Endothelial cell of umbilical vein (primary cell): ENCODE measurements around the gene SLC6A19. TPM values are rescaled to one million over a fixed set of nuclear protein-coding genes. Genes with fewer than 3 reads are reported as not detected.

Source experiments
- BruUV-seq: library from RNA; stranded (reverse); fragments of 400-500 nt; replicated peaks from 2 replicates; lab custom pipeline; 2021; lab: Mats Ljungman, UMichigan
- CTCF ChIA-PET: fragments of 300-600, 350-600 bp; sonication (Branson Sonifier 250); formaldehyde crosslinking; loops from one replicate; lab custom pipeline; 2021; ENCODE audit warnings: antibody characterized with exemption, inconsistent platforms; lab: Charles Lee
- POLR2A ChIA-PET: fragments of 300-600, 350-600 bp; sonication (Branson Sonifier 250); formaldehyde crosslinking; loops from one replicate; lab custom pipeline; 2021; ENCODE audit warnings: antibody characterized with exemption, inconsistent platforms; lab: Charles Lee
- DNase-seq: peaks from one replicate; pipeline ENCODE4 v3.0.0-alpha.2; 2011; ENCODE audit warnings: low read depth, low spot score
- FAIRE-seq: peaks from 2 replicates; lab custom pipeline; 2011; peaks lifted over from hg19 to GRCh38; lab: Jason Lieb, UNC
- H2AFZ ChIP-seq: 2 replicates; pipeline ENCODE4 v1.6.0; 2012; ENCODE audit warnings: low read depth, low read length, control low read depth, inconsistent platforms
- H3K27ac ChIP-seq: 2 replicates; pipeline ENCODE4 v1.5.1; 2011; ENCODE audit warnings: low read depth, mild to moderate bottlenecking, control low read depth, low read length, moderate library complexity; ENCODE audit not compliant: insufficient read depth
- H3K27me3 ChIP-seq, 2 experiments: 2 replicates each; pipeline versions ENCODE4 v1.6.0 to v1.6.1; 2011; ENCODE audit warnings: low read length in 2 of 2, mixed read lengths in 1 of 2; ENCODE audit not compliant: control insufficient read depth in 2 of 2, insufficient read depth in 2 of 2
- H3K36me3 ChIP-seq, 2 experiments: 2 replicates in 1 of 2; 3 replicates in 1 of 2; pipeline ENCODE4 v1.5.1; 2011; ENCODE audit warnings: low read length in 2 of 2, mild to moderate bottlenecking in 1 of 2, moderate library complexity in 1 of 2; ENCODE audit not compliant: control insufficient read depth in 2 of 2, insufficient read depth in 2 of 2; ENCODE audit errors: extremely low read depth in 1 of 2
- H3K4me1 ChIP-seq: 3 replicates; pipeline ENCODE4 v1.5.1; 2011; ENCODE audit warnings: mild to moderate bottlenecking, low read length; ENCODE audit not compliant: control insufficient read depth, insufficient read depth; ENCODE audit errors: extremely low read depth
- H3K4me2 ChIP-seq: 2 replicates; pipeline ENCODE4 v1.6.1; 2011; ENCODE audit warnings: low read length, control low read depth, mixed read lengths; ENCODE audit not compliant: insufficient read depth
- H3K4me3 ChIP-seq, 3 experiments: fragments of 200-600 bp in 1 of 3; sonication (generic), shearing (Covaris generic) in 1 of 3; replicated peaks in 1 of 3; 2 replicates each; pipeline ENCODE4 v1.5.1; 2011 to 2016; ENCODE audit warnings: control low read depth in 3 of 3, low read length in 3 of 3, mild to moderate bottlenecking in 2 of 3, inconsistent platforms in 1 of 3, low read depth in 1 of 3, moderate library complexity in 1 of 3; ENCODE audit not compliant: insufficient read depth in 1 of 3
- H3K79me2 ChIP-seq: 2 replicates; pipeline ENCODE4 v1.6.0; 2012; ENCODE audit warnings: low read length, inconsistent platforms; ENCODE audit not compliant: control insufficient read depth, insufficient read depth
- H3K9ac ChIP-seq: replicated peaks from 2 replicates; pipeline ENCODE3; 2011; ENCODE audit warnings: low read length, control low read depth; ENCODE audit not compliant: insufficient read depth; ENCODE audit errors: extremely low read depth
- H3K9me1 ChIP-seq: replicated peaks from 3 replicates; pipeline ENCODE4 v1.6.0; 2011; ENCODE audit warnings: mild to moderate bottlenecking, low read length; ENCODE audit not compliant: control insufficient read depth, insufficient read depth; ENCODE audit errors: extremely low read depth
- H3K9me3 ChIP-seq: replicated peaks from 2 replicates; pipeline ENCODE4 v1.5.1; 2012; ENCODE audit warnings: low read length, inconsistent platforms; ENCODE audit not compliant: control insufficient read depth, insufficient read depth
- H4K20me1 ChIP-seq: replicated peaks from 2 replicates; pipeline ENCODE3; 2011; ENCODE audit warnings: mild to moderate bottlenecking, low read length; ENCODE audit not compliant: control insufficient read depth, insufficient read depth; ENCODE audit errors: extremely low read depth
- CTCF ChIP-seq, 2 donors: IDR thresholded peaks; 1 replicate in 1 of 2; 2 replicates in 1 of 2; pipeline ENCODE4 v1.5.1; 2011; ENCODE audit warnings: low read length in 2 of 2, mild to moderate bottlenecking in 2 of 2, moderate library complexity in 2 of 2, control low read depth in 1 of 2, inconsistent platforms in 1 of 2, low read depth in 1 of 2; ENCODE audit not compliant: insufficient read depth in 1 of 2; ENCODE audit errors: extremely low read depth in 1 of 2
- EZH2 ChIP-seq: IDR thresholded peaks from 2 replicates; pipeline ENCODE4 v1.6.1; 2012; ENCODE audit warnings: borderline replicate concordance, low read depth, mild to moderate bottlenecking, moderate library complexity, low read length, inconsistent platforms; ENCODE audit not compliant: severe bottlenecking
- FOS ChIP-seq: IDR thresholded peaks from 2 replicates; pipeline ENCODE4 v1.6.1; 2011; ENCODE audit warnings: mild to moderate bottlenecking, low read length, moderate library complexity, borderline replicate concordance; ENCODE audit not compliant: insufficient read depth
- GATA2 ChIP-seq: IDR thresholded peaks from 2 replicates; pipeline ENCODE4 v1.7.0; 2011; ENCODE audit warnings: low read depth, mild to moderate bottlenecking, moderate library complexity, mixed read lengths, low read length; ENCODE audit not compliant: insufficient read length, insufficient read depth
- JUN ChIP-seq: IDR thresholded peaks from 2 replicates; pipeline ENCODE4 v1.6.1; 2011; ENCODE audit warnings: borderline replicate concordance, low read depth; ENCODE audit not compliant: insufficient read length, insufficient read depth
- MAX ChIP-seq: IDR thresholded peaks from 2 replicates; pipeline ENCODE4 v1.6.1; 2011; ENCODE audit not compliant: insufficient read depth, insufficient read length
- MYC ChIP-seq: IDR thresholded peaks from one replicate; pipeline ENCODE4 v1.6.1; 2011; ENCODE audit warnings: mild to moderate bottlenecking, low read depth, low read length
- POLR2A ChIP-seq: IDR thresholded peaks from 2 replicates; pipeline ENCODE4 v1.6.1; 2012; ENCODE audit warnings: low read depth, mild to moderate bottlenecking, control low read depth, low read length
- POLR2AphosphoS5 ChIP-seq: IDR thresholded peaks from 2 replicates; pipeline ENCODE4 v1.6.1; 2012; ENCODE audit warnings: low read depth, mild to moderate bottlenecking, control low read depth, low read length, moderate library complexity; ENCODE audit not compliant: insufficient read depth
- dilution Hi-C: fragments of 300-500 bp; cut with MboI; formaldehyde crosslinking; loops from one replicate; pipeline ENCODE4 v1.15.0; 2019; ENCODE audit warnings: low sequenced_read_pairs; ENCODE audit not compliant: extremely low pct_ligation_motif_present
- intact Hi-C: fragments of 100-400 bp; cut with micrococcal nuclease; formaldehyde crosslinking; loops from one replicate; pipeline ENCODE4 v1.10.0; 2022
- polyA plus RNA-seq, 4 experiments: library from polyadenylated mRNA; depleted of rRNA in 3 of 4; stranded (reverse) in 3 of 4; unstranded in 1 of 4; fragments of >200 nt; gene quantifications; 2 replicates each; pipeline versions ENCODE4 v1.2.1 to v1.2.3, GENCODE V29; 2011 to 2012; ENCODE audit warnings: missing spikeins in 1 of 4
- total RNA-seq: library from RNA; stranded (reverse); gene quantifications from 2 replicates; pipeline ENCODE4 v1.2.3, GENCODE V29; 2021

Gene SLC6A19
- total and polyA plus RNA-seq, 2 donors (not counting 3 experiments of a cell fraction or from before 2014, with no cell fraction given): not detected

DNA sequence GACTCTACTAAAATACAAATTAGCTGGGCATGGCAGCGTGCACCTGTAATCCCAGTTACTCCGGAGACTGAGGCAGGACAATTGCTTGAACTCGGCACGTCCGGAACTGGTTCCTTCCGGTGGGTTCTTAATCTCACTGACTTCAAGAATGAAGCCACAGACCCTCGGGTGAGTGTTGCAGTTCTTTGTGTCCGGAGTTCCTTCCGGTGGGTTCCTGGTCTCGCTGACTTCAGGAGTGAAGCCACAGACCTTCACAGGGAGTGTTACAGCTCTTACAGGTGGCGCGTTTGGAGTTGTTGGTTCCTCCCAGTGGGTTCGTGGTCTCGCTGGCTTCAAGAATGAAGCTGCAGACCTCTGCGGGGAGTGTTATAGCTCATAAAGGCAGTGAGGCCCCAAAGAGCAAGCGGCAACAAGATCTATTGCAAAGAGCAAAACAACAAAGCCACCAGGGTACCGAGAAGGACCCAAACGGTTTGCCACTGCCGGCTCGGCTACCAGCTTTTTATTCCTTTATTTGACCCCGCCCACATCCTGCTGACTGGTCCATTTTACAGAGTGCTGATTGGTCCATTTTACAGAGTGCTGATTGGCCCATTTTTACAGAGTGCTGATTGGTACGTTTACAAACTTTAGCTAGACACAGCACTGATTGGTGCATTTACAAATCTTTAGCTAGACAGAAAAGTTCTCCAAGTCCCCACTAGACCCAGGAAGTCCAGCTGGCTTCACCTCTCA is 28.6 kb upstream of the SLC6A19 start:
- H3K36me3 ChIP-seq: no peaks in the 10 kb centered on the region
- DNase-seq (no peak), FAIRE-seq (no peak)
- ChIA-PET CTCF (interaction anchor here (0.7 to 4.0 kb wide), 3 partner anchors 11 to 472 kb away, joined by 3 to 44 read pairs (median 19); no protein-coding TSS in a partner anchor), POLR2A (no interaction called here)
- H3K4me3 ChIP-seq: no peak overlapping the region
- H2AFZ ChIP-seq: no peak overlapping the region
- no peaks in the 10 kb centered on the region for H4K20me1 ChIP-seq
- H3K9ac ChIP-seq: no peak overlapping the region
- no peak overlapping the region for H3K4me2 ChIP-seq
- no peaks in the 10 kb centered on the region for H3K27me3 ChIP-seq
- H3K79me2 ChIP-seq: no peaks in the 10 kb centered on the region
- no peak for TF ChIP-seq GATA2
- no peak for TF ChIP-seq JUN
- TF ChIP-seq MYC: no peak
- no peak for TF ChIP-seq POLR2AphosphoS5
- no peak for TF ChIP-seq MAX
- TF ChIP-seq POLR2A: no peak
- TF ChIP-seq EZH2: no peak
- TF ChIP-seq CTCF (IDR thresholded peaks at IDR 0.05; ENCODE audit: extremely low read depth in 1 of 2, insufficient read depth in 1 of 2, low read depth in 1 of 2, low read length in 2 of 2): no peak
- TF ChIP-seq FOS: no peak
- intact Hi-C loops (no loop called here), dilution Hi-C loops (no loop called here)
- no peaks in the 10 kb centered on the region for H3K9me1 ChIP-seq
- no peak overlapping the region for H3K27ac ChIP-seq
- no peaks in the 10 kb centered on the region for H3K4me1 ChIP-seq
- H3K9me3 ChIP-seq: no peaks in the 10 kb centered on the region
- no TSS peak for BruUV-seq
